Liver (tissue), 9 donors: ENCODE data around the gene GPR6. TPM values are rescaled to one million over a fixed set of nuclear protein-coding genes. Genes with fewer than 3 reads are reported as not detected.

Experiments used
- DNase-seq: peaks from one replicate; pipeline ENCODE4 v3.0.0-alpha.2; 2017; ENCODE audit warnings: low spot score
- H3K27ac ChIP-seq, 2 donors: one replicate each; pipeline ENCODE4 v1.7.0; 2013; ENCODE audit warnings: inconsistent platforms in 2 of 2, low read length in 2 of 2, control low read depth in 1 of 2, low read depth in 1 of 2, mild to moderate bottlenecking in 1 of 2
- H3K27me3 ChIP-seq, 4 donors: one replicate each; pipeline versions ENCODE4 v1.6.1 to v1.7.0; 2013; ENCODE audit warnings: low read length in 3 of 4, inconsistent platforms in 1 of 4, mild to moderate bottlenecking in 1 of 4, moderate library complexity in 1 of 4; ENCODE audit not compliant: control insufficient read depth in 4 of 4, insufficient read depth in 4 of 4
- H3K36me3 ChIP-seq, 4 donors: one replicate each; pipeline versions ENCODE4 v1.6.1 to v1.7.0; 2013; ENCODE audit warnings: low read length in 3 of 4, mild to moderate bottlenecking in 3 of 4, low read depth in 1 of 4, moderate library complexity in 1 of 4; ENCODE audit not compliant: control insufficient read depth in 4 of 4, insufficient read depth in 3 of 4
- H3K4me1 ChIP-seq, 4 donors: one replicate each; pipeline versions ENCODE4 v1.6.1 to v1.7.0; 2013; ENCODE audit warnings: low read length in 3 of 4, mild to moderate bottlenecking in 3 of 4, moderate library complexity in 1 of 4; ENCODE audit not compliant: control insufficient read depth in 4 of 4, insufficient read depth in 4 of 4
- H3K4me3 ChIP-seq, 3 donors: one replicate each; pipeline versions ENCODE4 v1.6.1 to v1.7.0; 2013; ENCODE audit warnings: low read length in 3 of 3, control low read depth in 1 of 3, low read depth in 1 of 3, mild to moderate bottlenecking in 1 of 3
- H3K9ac ChIP-seq, 2 donors: one replicate each; pipeline ENCODE4 v1.7.0; 2013; ENCODE audit warnings: low read length in 2 of 2, mild to moderate bottlenecking in 2 of 2, moderate library complexity in 2 of 2, control low read depth in 1 of 2, low read depth in 1 of 2
- H3K9me3 ChIP-seq, 4 donors: one replicate each; pipeline versions ENCODE4 v1.6.1 to v1.7.0; 2013; ENCODE audit warnings: low read length in 3 of 4; ENCODE audit not compliant: control insufficient read depth in 4 of 4
- CTCF ChIP-seq: fragments of 150-350 bp; IDR thresholded peaks from 2 replicates; pipeline ENCODE4 v1.5.1; 2017; ENCODE audit warnings: improper control_type of control experiment, low read depth, low read length; ENCODE audit not compliant: missing input control
- EGR1 ChIP-seq, 2 donors: IDR thresholded peaks; 2 replicates each; pipeline ENCODE4 v1.6.1; 2016 to 2018; ENCODE audit warnings: antibody characterized with exemption in 2 of 2, low read depth in 2 of 2
- FOXA1 ChIP-seq: IDR thresholded peaks from 2 replicates; pipeline ENCODE4 v1.6.1; 2016; ENCODE audit warnings: antibody characterized with exemption
- FOXA2 ChIP-seq: IDR thresholded peaks from 2 replicates; pipeline ENCODE4 v1.6.1; 2016; ENCODE audit warnings: antibody characterized with exemption
- GABPA ChIP-seq, 2 donors: IDR thresholded peaks in 1 of 2; conservative IDR thresholded peaks in 1 of 2; 2 replicates each; pipeline ENCODE4 v1.6.1; 2016; ENCODE audit warnings: antibody characterized with exemption in 2 of 2, mild to moderate bottlenecking in 1 of 2, moderate library complexity in 1 of 2
- HNF4A ChIP-seq, 2 donors: conservative IDR thresholded peaks; 2 replicates each; pipeline ENCODE4 v1.6.1; 2016; ENCODE audit warnings: antibody characterized with exemption in 2 of 2, mild to moderate bottlenecking in 2 of 2
- HNF4G ChIP-seq: IDR thresholded peaks from 2 replicates; pipeline ENCODE4 v1.6.1; 2016; ENCODE audit warnings: antibody characterized with exemption
- JUND ChIP-seq, 2 donors: IDR thresholded peaks; 2 replicates each; pipeline ENCODE4 v1.6.1; 2016; ENCODE audit warnings: antibody characterized with exemption in 2 of 2
- NR2F2 ChIP-seq: IDR thresholded peaks from 2 replicates; pipeline ENCODE4 v1.6.1; 2016; ENCODE audit warnings: antibody characterized with exemption
- RAD21 ChIP-seq, 2 donors: IDR thresholded peaks; 2 replicates each; pipeline ENCODE4 v1.6.1; 2016; ENCODE audit warnings: antibody characterized with exemption in 2 of 2, mild to moderate bottlenecking in 2 of 2
- RXRA ChIP-seq, 2 donors: IDR thresholded peaks; 2 replicates each; pipeline ENCODE4 v1.6.1; 2017 to 2018; ENCODE audit warnings: antibody characterized with exemption in 2 of 2, mild to moderate bottlenecking in 1 of 2
- SP1 ChIP-seq: IDR thresholded peaks from 2 replicates; pipeline ENCODE4 v1.6.1; 2018; ENCODE audit warnings: antibody characterized with exemption, mild to moderate bottlenecking
- TAF1 ChIP-seq: conservative IDR thresholded peaks from 2 replicates; pipeline ENCODE4 v1.6.1; 2016; ENCODE audit warnings: antibody characterized with exemption, mild to moderate bottlenecking
- YY1 ChIP-seq: IDR thresholded peaks from 2 replicates; pipeline ENCODE4 v1.6.1; 2016; ENCODE audit warnings: antibody characterized with exemption, mild to moderate bottlenecking
- WGBS: extraction: QIAGEN DNeasy Blood & Tissue Kit; methylation state at CpG from one replicate; pipeline ENCODE4 v1.1.7; 2013; 5-methylcytosine and 5-hydroxymethylcytosine counted together
- polyA plus RNA-seq, 2 donors: library from polyadenylated mRNA; stranded (reverse) in 1 of 2; unstranded in 1 of 2; fragments of 200-250 nt in 1 of 2; fragments of >200 nt in 1 of 2; fragmentation: Nextera tagmentation in 1 of 2; extraction: Ambion mirVana in 1 of 2; gene quantifications; one replicate each; pipeline versions ENCODE4 v1.2.1 to v1.2.3, GENCODE V29; 2013 to 2015
- total RNA-seq, 2 donors: library from RNA; depleted of rRNA; stranded (reverse); fragments of >200 nt; gene quantifications; one replicate each; pipeline ENCODE4 v1.2.3, GENCODE V29; 2014
- TF ChIP-seq, protein P1 (sequence below): IDR thresholded peaks from 2 replicates; pipeline ENCODE4 v1.6.1; 2016; ENCODE audit warnings: antibody characterized with exemption
- TF ChIP-seq, protein P2 (sequence below): IDR thresholded peaks from 2 replicates; pipeline ENCODE4 v1.6.1; 2016; ENCODE audit warnings: antibody characterized with exemption
- TF ChIP-seq, protein P3 (sequence below): IDR thresholded peaks from 2 replicates; pipeline ENCODE4 v1.6.1; 2016; ENCODE audit warnings: antibody characterized with exemption, mild to moderate bottlenecking
- donor health status: healthy.
- donor health status: healthy.
- donor health status: healthy.
- donor health status: healthy.
- donor health status: healthy.

GPR6 gene
- total and polyA plus RNA-seq, 4 donors: not detected

DNA sequence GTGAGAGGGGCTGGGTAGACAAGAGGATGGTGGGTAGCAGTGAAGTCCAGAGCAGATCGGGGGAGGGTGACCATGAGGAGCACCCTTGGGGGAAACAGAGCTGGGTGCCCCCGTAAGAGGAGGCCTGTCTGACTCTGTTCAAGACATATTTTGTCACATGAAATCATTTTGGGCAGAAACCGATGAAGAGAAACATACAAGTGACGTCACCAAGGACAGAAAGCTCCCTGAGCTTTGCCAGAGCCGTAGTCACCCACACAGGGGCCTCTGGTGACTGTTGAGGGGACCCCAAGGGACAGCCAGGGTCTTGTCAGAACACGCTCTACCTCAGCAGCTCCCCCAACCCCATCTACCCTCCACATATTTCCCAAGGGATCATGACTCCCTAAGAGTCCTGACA, 39.2 kb downstream of the GPR6 start (continued):
- TF ChIP-seq GABPA (IDR thresholded peaks at IDR 0.05 in 1 of 2, conservative IDR thresholded peaks at IDR 0.05 in 1 of 2): no peak
- TF ChIP-seq EGR1 (IDR thresholded peaks at IDR 0.05; ENCODE audit: low read depth in 2 of 2): no peak
- no peak for TF ChIP-seq YY1
- no peak for TF ChIP-seq HNF4G
- TF ChIP-seq, protein P1, sequence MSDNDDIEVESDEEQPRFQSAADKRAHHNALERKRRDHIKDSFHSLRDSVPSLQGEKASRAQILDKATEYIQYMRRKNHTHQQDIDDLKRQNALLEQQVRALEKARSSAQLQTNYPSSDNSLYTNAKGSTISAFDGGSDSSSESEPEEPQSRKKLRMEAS: no peak
- TF ChIP-seq JUND (IDR thresholded peaks at IDR 0.05): no peak
- TF ChIP-seq SP1: no peak

GRCh38 chr6:110017946-110018345, 39.8 kb downstream of the GPR6 start:
- Histone ChIP-seq H3K4me1 (no peaks in the 10 kb centered on the region), H3K27me3 (no peaks in the 10 kb centered on the region), H3K9ac (no peak overlapping the region), H3K9me3 (no peaks in the 10 kb centered on the region), H3K4me3 (no peak overlapping the region), H3K36me3 (no peaks in the 10 kb centered on the region), H3K27ac (no peak overlapping the region)
- TF ChIP-seq HNF4A (conservative IDR thresholded peaks at IDR 0.05) (no peak), FOXA1 (no peak), RXRA (IDR thresholded peaks at IDR 0.05) (no peak), JUND (IDR thresholded peaks at IDR 0.05) (no peak), SP1 (no peak), GABPA (IDR thresholded peaks at IDR 0.05 in 1 of 2, conservative IDR thresholded peaks at IDR 0.05 in 1 of 2) (no peak), EGR1 (IDR thresholded peaks at IDR 0.05; ENCODE audit: low read depth in 2 of 2) (no peak), YY1 (no peak), NR2F2 (no peak)
- TF ChIP-seq, protein P2, sequence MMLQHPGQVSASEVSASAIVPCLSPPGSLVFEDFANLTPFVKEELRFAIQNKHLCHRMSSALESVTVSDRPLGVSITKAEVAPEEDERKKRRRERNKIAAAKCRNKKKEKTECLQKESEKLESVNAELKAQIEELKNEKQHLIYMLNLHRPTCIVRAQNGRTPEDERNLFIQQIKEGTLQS: no peak
- TF ChIP-seq, protein P3, sequence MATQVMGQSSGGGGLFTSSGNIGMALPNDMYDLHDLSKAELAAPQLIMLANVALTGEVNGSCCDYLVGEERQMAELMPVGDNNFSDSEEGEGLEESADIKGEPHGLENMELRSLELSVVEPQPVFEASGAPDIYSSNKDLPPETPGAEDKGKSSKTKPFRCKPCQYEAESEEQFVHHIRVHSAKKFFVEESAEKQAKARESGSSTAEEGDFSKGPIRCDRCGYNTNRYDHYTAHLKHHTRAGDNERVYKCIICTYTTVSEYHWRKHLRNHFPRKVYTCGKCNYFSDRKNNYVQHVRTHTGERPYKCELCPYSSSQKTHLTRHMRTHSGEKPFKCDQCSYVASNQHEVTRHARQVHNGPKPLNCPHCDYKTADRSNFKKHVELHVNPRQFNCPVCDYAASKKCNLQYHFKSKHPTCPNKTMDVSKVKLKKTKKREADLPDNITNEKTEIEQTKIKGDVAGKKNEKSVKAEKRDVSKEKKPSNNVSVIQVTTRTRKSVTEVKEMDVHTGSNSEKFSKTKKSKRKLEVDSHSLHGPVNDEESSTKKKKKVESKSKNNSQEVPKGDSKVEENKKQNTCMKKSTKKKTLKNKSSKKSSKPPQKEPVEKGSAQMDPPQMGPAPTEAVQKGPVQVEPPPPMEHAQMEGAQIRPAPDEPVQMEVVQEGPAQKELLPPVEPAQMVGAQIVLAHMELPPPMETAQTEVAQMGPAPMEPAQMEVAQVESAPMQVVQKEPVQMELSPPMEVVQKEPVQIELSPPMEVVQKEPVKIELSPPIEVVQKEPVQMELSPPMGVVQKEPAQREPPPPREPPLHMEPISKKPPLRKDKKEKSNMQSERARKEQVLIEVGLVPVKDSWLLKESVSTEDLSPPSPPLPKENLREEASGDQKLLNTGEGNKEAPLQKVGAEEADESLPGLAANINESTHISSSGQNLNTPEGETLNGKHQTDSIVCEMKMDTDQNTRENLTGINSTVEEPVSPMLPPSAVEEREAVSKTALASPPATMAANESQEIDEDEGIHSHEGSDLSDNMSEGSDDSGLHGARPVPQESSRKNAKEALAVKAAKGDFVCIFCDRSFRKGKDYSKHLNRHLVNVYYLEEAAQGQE: no peak
- 67% methylated on average over 7 of the region's 7 CpGs for WGBS
- no peak for DNase-seq

DNA sequence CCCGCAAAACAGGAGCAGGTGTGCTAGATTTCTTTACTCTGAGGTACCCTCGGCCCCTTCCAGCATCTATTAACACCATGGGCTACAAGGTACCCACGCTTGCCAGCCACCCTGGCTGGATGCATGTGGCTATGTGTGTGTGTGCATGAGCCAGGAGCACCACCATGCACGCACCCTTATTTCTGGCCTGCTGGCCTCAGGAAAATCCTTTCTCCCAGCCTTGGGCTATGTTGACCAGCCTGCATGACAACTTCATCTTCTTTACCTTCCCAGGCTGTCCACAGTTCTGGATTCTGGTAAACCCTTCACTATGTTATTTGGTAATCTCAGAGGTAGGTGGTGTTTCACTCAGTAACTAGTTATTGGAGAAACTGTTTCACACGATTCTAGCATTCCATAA, 40.4 kb downstream of the GPR6 start:
- DNase-seq: no peak
- WGBS: 75% methylated on average over 5 of the region's 5 CpGs
- no peak overlapping the region for H3K27ac ChIP-seq

GRCh38 chr6:110020888-110021287, 42.8 kb downstream of the GPR6 start:
- H3K9ac ChIP-seq: no peak overlapping the region
- DNase-seq: no peak
- H3K4me3 ChIP-seq: no peak overlapping the region
- 57% methylated on average over 3 of the region's 3 CpGs for WGBS
- no peak overlapping the region for H3K27ac ChIP-seq
- no peaks in the 10 kb centered on the region for H3K9me3 ChIP-seq
- H3K36me3 ChIP-seq: no peaks in the 10 kb centered on the region
- no peaks in the 10 kb centered on the region for H3K27me3 ChIP-seq
- H3K4me1 ChIP-seq: no peaks in the 10 kb centered on the region
- no peak for TF ChIP-seq CTCF
- TF ChIP-seq HNF4A (conservative IDR thresholded peaks at IDR 0.05): no peak
- no peak for TF ChIP-seq EGR1 (IDR thresholded peaks at IDR 0.05; ENCODE audit: low read depth in 2 of 2)
- TF ChIP-seq RAD21 (IDR thresholded peaks at IDR 0.05): no peak
- no peak for TF ChIP-seq GABPA (IDR thresholded peaks at IDR 0.05 in 1 of 2, conservative IDR thresholded peaks at IDR 0.05 in 1 of 2)
- no peak for TF ChIP-seq NR2F2
- TF ChIP-seq RXRA (IDR thresholded peaks at IDR 0.05): no peak
- TF ChIP-seq, protein P3: no peak
- TF ChIP-seq, protein P2: no peak
- no peak for TF ChIP-seq FOXA2

More for the DNA sequence above, 40.4 kb downstream of the GPR6 start:
- Histone ChIP-seq H3K4me3 (no peak overlapping the region), H3K9ac (no peak overlapping the region), H3K9me3 (no peaks in the 10 kb centered on the region), H3K36me3 (no peaks in the 10 kb centered on the region), H3K27me3 (no peaks in the 10 kb centered on the region), H3K4me1 (no peaks in the 10 kb centered on the region)
- no peak for TF ChIP-seq FOXA1
- no peak for TF ChIP-seq GABPA (IDR thresholded peaks at IDR 0.05 in 1 of 2, conservative IDR thresholded peaks at IDR 0.05 in 1 of 2)
- no peak for TF ChIP-seq TAF1
